ENCODE data around the gene RGL2. TPM values are rescaled to one million over a fixed set of nuclear protein-coding genes. Genes with fewer than 3 reads are reported as not detected.

Gene RGL2
- total and polyA plus RNA-seq, 2 of the 13 experiments (the other 11 are each of a cell fraction or from before 2014, with no cell fraction given): 22.9 to 47.4 TPM

GRCh38 chr6:33312361-33313104 is 13.8 kb upstream of the RGL2 start (continued):
- TF ChIP-seq HNF1B (CRISPR knock-in tag; IDR thresholded peaks at IDR 0.05) (peak; percentile 71; the same call in 1 of the 2 replicates), ATF4 (CRISPR knock-in tag; IDR thresholded peaks at IDR 0.05) (peak in 1 of 2 experiments; percentile 42; a peak in 1 of 4 replicates), ZNF747 (CRISPR knock-in tag; IDR thresholded peaks at IDR 0.05; ENCODE audit: borderline replicate concordance) (peak; percentile 73), PPARG (CRISPR knock-in tag; conservative IDR thresholded peaks at IDR 0.05) (0 out of 2 replicates have a peak, but pooled peaks have one; percentile 22), ZBTB26 (CRISPR knock-in tag; IDR thresholded peaks at IDR 0.05; ENCODE audit: borderline replicate concordance) (0 out of 2 replicates have a peak, but pooled peaks have one; percentile 25), ZNF768 (CRISPR knock-in tag; IDR thresholded peaks at IDR 0.05) (peak; percentile 55; the same call in 1 of the 2 replicates), ZNF792 (CRISPR knock-in tag; IDR thresholded peaks at IDR 0.05) (peak; percentile 68; the same call in 1 of the 2 replicates), MAFG (CRISPR knock-in tag; IDR thresholded peaks at IDR 0.05) (no peak), NFKB2 (CRISPR knock-in tag; IDR thresholded peaks at IDR 0.05; ENCODE audit: borderline replicate concordance) (peak; percentile 46; the same call in 1 of the 2 replicates), PRDM15 (CRISPR knock-in tag; IDR thresholded peaks at IDR 0.05) (peak; percentile 50), ZMYM4 (CRISPR knock-in tag; IDR thresholded peaks at IDR 0.05) (peak; percentile 58; the same call in 1 of the 2 replicates), STAG1 (CRISPR knock-in tag; IDR thresholded peaks at IDR 0.05) (peak; percentile 22; the same call in 1 of the 2 replicates), HNF1A (IDR thresholded peaks at IDR 0.05; ENCODE audit: low read depth) (no peak), HNF1A (CRISPR knock-in tag; IDR thresholded peaks at IDR 0.05; ENCODE audit: borderline replicate concordance) (peak; percentile 44; the same call in 1 of the 2 replicates)

Data from HepG2 (cell line).